Omental fat pad (tissue), 4 donors: Measurements from ENCODE around the gene UMODL1. TPM values are rescaled to one million over a fixed set of nuclear protein-coding genes. Genes with fewer than 3 reads are reported as not detected.

Experiments
- ATAC-seq: fragments of 150-250 bp; one replicate; pipeline ENCODE4 v1.9.1; 2016; ENCODE audit warnings: mild to moderate bottlenecking, moderate library complexity; ENCODE audit not compliant: low FRiP score
- DNase-seq: peaks from one replicate; pipeline ENCODE4 v3.0.0-alpha.2; 2019; ENCODE audit warnings: low spot score
- total RNA-seq, 4 donors: library from RNA; depleted of rRNA; stranded (reverse); fragments of >200 nt; gene quantifications; one replicate each; pipeline ENCODE4 v1.1.0, GENCODE V29; 2016
- TF ChIP-seq, protein P1 (sequence below), 3 donors: fragments of 450-650 bp; IDR thresholded peaks; one replicate each; pipeline ENCODE4 v1.5.1; 2016 to 2017; ENCODE audit warnings: antibody characterized with exemption in 3 of 3, mild to moderate bottlenecking in 3 of 3, moderate library complexity in 2 of 3

UMODL1 gene
- total RNA-seq, 4 donors from 2014 or later, result not detected

DNA sequence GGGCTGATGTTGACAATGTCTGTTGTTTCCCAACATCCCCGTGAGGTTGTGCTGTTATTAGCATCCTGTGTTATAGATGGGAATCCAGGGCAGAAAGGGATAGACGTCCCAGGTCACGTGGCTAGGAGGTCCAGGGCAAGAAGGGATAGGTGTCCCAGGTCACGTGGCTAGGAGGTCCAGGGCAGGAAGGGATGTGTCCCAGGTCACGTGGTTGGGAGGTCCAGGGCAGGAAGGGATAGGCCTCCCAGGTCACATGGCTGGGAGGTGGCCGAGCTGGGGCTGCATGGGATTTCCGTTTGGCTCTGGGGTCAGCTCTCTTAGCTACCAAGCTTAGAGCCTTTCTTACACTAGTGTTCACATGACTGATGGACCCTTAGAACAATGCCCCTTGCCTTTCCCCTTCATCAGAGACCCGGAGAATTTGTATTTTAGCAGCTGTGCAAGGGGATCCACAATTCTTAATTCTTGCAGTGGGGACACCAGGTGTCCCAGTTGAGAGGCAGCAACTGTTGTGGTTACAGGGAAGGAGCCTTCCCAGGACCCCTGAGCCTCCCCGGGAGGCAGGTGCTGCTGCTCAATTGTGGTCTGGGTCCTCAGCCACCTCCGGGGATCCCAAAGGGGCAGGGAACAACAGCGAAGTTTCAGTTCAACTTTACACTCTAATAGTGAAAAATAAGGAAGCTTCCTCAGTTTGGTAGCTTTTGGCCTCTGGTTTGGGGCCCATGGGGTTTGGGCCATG is 69.2 kb downstream of the UMODL1 start:
- no peak for DNase-seq
- TF ChIP-seq, protein P1, sequence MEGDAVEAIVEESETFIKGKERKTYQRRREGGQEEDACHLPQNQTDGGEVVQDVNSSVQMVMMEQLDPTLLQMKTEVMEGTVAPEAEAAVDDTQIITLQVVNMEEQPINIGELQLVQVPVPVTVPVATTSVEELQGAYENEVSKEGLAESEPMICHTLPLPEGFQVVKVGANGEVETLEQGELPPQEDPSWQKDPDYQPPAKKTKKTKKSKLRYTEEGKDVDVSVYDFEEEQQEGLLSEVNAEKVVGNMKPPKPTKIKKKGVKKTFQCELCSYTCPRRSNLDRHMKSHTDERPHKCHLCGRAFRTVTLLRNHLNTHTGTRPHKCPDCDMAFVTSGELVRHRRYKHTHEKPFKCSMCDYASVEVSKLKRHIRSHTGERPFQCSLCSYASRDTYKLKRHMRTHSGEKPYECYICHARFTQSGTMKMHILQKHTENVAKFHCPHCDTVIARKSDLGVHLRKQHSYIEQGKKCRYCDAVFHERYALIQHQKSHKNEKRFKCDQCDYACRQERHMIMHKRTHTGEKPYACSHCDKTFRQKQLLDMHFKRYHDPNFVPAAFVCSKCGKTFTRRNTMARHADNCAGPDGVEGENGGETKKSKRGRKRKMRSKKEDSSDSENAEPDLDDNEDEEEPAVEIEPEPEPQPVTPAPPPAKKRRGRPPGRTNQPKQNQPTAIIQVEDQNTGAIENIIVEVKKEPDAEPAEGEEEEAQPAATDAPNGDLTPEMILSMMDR (IDR thresholded peaks at IDR 0.05), result no peak
- ATAC-seq, result no peak

DNA sequence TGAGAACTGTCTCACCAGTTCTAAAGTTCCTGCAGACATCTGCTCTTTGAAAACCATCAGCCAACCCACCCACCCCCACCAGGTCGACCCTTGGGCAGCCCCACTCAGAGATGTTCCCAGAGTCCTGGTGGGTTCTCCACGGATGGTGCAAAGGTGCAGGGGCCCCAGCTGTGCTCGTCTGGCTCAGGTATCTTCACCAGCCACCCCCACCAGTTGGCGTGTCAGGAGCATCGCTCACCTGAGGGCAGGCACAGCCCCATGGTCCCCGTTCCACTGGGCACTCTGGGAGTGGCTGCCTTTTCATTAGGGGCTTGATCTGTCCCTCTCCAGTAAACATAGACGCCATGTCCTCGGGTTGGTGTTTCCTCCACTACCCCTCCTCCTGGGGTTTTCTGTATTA is 70.5 kb downstream of the UMODL1 start:
- DNase-seq (no peak), ATAC-seq (no peak)
- TF ChIP-seq, protein P1 (IDR thresholded peaks at IDR 0.05), result no peak

DNA sequence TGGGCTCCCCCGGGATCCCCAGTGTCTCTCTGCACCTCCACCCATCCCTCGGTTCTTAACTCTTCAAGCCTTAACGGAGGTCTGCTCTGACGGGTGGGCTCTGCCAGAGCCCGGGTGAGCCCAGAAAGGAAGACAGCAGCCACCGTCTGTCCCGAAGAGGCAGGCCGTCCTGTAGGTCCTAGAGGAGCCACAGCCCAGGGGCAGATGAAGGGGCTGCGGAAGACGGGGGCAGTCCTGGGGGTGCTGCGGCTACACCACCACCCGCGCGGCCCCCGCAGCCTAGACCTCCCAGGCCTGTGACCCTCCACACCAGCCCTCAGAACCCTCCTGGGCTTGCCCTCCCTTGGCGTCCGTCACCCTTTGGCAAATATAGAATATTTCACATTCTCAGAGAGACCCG is 71.0 kb downstream of the UMODL1 start:
- TF ChIP-seq, protein P1 (IDR thresholded peaks at IDR 0.05), result no peak
- DNase-seq (no peak), ATAC-seq (no peak)

DNA sequence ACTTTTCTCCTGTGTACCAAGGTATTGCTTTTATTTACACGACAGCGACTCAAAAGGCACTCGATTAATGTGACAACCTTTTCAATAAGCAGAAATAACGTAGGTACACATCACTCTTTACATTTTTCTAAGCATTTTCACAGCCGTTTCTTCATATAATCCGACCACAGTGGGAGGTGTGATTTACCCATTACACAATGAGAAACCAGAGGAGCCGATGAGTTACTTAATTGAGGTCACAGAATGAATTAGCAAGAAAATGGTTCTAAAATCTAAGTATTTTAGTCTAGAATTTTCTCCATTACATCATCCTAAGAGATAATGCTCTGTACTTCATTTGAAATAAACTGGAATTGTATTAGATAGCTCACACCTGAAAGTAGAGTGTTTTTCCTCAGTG is 71.5 kb downstream of the UMODL1 start:
- ATAC-seq, result no peak
- TF ChIP-seq, protein P1 (IDR thresholded peaks at IDR 0.05), result no peak
- no peak for DNase-seq

GRCh38 chr21:42143111-42143510 is 72.0 kb downstream of the UMODL1 start:
- ATAC-seq (no peak), DNase-seq (no peak)
- TF ChIP-seq, protein P1 (IDR thresholded peaks at IDR 0.05), result no peak

DNA sequence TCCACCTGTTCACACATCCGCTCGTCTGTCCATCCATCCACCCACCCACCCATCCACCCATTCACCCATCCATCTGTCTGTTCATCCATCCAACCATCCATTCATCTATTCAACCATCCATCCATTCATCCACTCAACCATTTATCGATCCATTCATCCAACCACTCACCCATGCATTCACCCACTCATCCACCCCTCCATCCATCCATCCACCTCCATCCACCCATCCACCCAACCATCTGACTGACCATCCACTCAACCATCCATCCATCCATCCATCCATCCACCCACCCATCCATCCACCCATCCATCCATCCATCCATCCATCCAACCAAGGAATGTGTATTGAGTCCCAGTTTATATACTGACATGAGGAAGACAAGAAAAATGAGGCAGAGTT is 73.1 kb downstream of the UMODL1 start:
- TF ChIP-seq, protein P1 (IDR thresholded peaks at IDR 0.05), result no peak
- ATAC-seq (no peak), DNase-seq (no peak)
